GM12875 (cell line): Measurements from ENCODE around the gene SORBS1.

ENCODE experiments used
- H3K4me3 ChIP-seq: one replicate; pipeline ENCODE4 v1.5.1; 2011; ENCODE audit warnings: low read depth, low read length, control low read depth
- TF ChIP-seq, protein P1 (sequence below): IDR thresholded peaks from 2 replicates; pipeline ENCODE4 v1.5.1; 2011; ENCODE audit warnings: low read depth, mild to moderate bottlenecking, control low read depth, inconsistent platforms, low read length, moderate library complexity, borderline replicate concordance; ENCODE audit not compliant: insufficient read depth

The SORBS1 gene

DNA sequence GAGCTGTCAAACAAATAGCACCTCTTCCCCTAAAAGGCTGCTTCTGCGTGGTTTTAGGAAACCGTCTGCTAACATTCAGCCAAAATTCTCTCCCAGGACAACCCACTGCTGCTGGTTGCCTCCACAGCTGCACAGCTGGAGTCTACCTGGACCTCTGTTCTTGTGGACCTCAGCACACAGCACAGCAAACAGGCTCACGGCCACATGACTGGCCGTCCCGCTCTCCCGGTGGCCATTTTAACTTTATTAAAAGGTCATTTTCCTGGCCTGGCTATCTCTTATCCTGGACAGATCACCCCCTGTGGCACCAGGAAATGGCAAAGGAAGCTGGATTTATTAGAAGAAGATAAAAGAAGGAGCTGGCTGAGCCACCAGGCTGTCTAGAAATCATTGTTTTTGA, 27.6 kb downstream of the SORBS1 start:
- TF ChIP-seq, protein P1, sequence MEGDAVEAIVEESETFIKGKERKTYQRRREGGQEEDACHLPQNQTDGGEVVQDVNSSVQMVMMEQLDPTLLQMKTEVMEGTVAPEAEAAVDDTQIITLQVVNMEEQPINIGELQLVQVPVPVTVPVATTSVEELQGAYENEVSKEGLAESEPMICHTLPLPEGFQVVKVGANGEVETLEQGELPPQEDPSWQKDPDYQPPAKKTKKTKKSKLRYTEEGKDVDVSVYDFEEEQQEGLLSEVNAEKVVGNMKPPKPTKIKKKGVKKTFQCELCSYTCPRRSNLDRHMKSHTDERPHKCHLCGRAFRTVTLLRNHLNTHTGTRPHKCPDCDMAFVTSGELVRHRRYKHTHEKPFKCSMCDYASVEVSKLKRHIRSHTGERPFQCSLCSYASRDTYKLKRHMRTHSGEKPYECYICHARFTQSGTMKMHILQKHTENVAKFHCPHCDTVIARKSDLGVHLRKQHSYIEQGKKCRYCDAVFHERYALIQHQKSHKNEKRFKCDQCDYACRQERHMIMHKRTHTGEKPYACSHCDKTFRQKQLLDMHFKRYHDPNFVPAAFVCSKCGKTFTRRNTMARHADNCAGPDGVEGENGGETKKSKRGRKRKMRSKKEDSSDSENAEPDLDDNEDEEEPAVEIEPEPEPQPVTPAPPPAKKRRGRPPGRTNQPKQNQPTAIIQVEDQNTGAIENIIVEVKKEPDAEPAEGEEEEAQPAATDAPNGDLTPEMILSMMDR: no peak

DNA sequence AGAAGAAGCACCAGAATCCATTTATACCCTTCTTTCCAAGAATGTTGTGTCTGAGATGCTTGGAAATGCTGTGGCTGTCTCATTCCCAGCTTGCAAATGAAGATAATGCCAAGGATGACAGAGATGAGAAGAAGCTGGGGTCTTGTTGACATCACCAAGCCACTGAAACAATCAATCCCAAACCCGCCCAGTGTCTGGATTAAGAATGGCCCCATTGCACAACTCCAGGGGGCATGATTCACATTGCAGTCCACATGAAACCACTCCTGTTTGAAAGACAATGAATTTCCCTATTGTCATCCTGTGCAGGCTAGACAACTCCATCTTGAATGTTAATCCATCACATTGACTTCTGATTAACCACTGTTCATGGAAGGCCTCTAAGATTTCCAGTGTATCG, 28.6 kb downstream of the SORBS1 start:
- TF ChIP-seq, protein P1: no peak
- no peak overlapping the region for H3K4me3 ChIP-seq

More for the DNA sequence above, 27.6 kb downstream of the SORBS1 start:
- no peak overlapping the region for H3K4me3 ChIP-seq

DNA sequence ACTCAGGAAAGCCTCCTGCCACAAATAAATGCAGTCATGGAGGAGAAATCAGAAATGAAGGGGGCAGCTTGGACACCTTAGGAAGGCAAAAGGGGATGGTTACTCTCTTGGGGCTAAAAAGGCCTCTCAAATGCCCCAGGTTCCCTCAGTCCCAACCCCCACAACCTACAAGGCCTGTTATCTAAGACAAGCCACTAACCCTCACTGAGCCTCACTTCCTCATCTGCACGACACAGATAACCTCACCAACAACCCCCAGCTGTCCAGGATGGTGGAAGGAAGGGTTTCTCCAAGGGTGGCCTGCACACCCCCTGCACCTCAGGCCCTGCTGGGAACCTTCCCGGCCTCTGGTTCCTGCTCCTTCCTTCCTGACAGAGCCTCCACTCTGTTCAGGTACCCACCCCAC, 29.2 kb downstream of the SORBS1 start:
- no peak overlapping the region for H3K4me3 ChIP-seq
- TF ChIP-seq, protein P1: no peak

DNA sequence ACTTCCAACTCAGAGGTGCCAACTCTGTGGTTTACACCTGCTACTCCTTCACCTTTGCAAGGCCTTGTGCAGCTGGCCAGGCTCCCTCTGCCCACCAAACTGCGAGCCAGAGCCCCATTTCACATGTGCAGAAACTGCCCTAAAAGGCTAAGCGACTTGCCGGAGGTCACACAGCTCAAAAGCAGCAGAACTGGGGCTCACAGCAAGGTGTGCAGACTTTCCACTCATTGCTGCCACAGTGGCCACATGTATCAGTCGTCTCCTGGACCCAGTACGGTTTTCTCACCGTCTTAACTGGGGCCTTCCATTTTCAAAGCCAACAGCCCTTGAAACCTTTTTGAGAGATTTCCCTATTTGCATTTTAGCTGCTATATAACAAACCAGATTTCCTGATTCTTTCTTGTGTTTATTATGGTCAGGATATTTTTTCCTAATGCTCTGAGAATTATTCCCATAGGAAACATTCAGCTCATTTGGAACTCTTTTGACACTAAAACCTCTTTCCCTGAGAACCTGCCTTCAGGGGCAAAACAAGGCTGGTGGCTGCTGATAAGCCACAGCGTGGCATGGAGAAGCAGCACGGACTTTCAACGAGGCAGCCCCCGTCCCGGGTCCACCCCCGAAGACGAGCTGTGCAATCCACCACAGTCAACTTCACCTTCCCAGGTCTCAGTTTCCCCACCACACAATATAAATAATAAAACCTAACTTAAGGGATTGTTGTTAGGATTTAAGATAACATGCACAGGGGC, 29.9 kb downstream of the SORBS1 start:
- TF ChIP-seq, protein P1: no peak
- no peak overlapping the region for H3K4me3 ChIP-seq

DNA sequence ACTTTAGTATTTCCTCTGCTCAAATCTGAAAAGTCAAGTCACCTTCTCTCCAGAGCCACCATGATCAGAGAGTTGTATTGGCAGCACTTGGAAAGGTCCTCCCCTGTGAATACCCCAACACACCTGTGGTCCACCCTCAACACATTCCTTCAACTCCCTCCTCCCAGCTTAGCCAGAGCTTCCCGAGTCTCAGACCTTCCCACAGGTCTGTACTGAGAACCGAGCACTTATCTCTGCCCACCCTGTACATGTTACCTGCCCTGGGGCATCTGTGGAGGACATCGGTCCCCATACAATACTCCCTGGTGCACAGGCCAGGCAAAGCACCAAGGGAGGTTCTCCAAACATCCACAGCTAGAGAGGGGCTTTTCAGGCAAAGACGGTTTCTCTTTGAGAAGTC, 30.6 kb downstream of the SORBS1 start:
- H3K4me3 ChIP-seq: no peak overlapping the region
- TF ChIP-seq, protein P1: no peak

DNA sequence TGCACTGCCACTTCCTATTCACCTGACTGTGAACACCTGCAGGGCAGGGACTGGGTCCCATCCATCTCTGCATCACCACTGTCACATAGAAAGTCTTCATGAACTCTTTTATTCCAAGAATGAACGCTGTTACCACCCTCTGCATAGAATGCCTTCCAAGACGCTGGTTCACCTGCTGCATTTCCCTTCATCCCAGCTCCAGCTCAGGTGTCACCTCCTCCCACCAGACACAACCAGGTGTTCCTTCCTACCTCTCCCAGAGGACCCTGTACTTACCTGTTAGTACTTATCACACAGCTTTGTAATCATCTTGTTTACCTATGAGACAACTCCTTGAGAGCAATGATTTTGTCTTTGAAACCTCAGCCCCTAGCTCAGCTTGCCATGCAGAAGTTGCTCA, 31.1 kb downstream of the SORBS1 start:
- no peak overlapping the region for H3K4me3 ChIP-seq
- TF ChIP-seq, protein P1: no peak

DNA sequence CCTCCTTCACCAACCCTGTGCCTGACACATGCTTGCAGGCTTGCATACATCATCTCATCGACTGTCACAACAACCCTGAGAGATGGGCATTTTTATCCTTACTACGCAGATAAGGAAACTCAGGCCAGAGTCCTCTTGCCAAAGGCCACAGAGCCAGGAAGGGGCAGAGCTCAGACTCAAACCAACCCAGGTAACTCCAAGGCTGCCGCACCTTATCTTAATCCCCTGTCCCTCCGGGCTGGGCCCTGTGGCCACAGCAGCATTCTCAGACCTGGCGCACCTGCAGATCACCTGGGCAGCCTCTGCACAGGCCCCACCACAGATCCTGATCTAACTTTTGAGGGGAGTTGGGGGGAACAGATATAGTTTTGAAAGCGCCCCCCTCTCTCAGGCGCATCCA, 35.1 kb downstream of the SORBS1 start:
- H3K4me3 ChIP-seq: no peak overlapping the region
- TF ChIP-seq, protein P1: no peak
